Muscle layer of duodenum (tissue), 2 donors: ENCODE data around the gene ACSM3.
A peak's percentile ranks its signal among the peaks of the same experiment; 100 is the strongest.
"Not testable (repeated sequence)": the region's sequence is repeated elsewhere in the genome, so short reads cannot be mapped to it uniquely, and the experiment has no call there.

Experiments used
- H3K27ac ChIP-seq: one replicate; pipeline ENCODE4 v1.7.0; 2013; ENCODE audit warnings: mild to moderate bottlenecking, low read length
- H3K27me3 ChIP-seq: one replicate; pipeline ENCODE4 v1.7.0; 2013; ENCODE audit warnings: low read depth, mild to moderate bottlenecking, control low read depth, low read length
- H3K36me3 ChIP-seq, 2 donors: one replicate each; pipeline ENCODE4 v1.7.0; 2013; ENCODE audit warnings: low read length in 2 of 2, control low read depth in 1 of 2, mild to moderate bottlenecking in 1 of 2; ENCODE audit not compliant: insufficient read depth in 2 of 2, control insufficient read depth in 1 of 2
- H3K4me1 ChIP-seq, 2 donors: one replicate each; pipeline ENCODE4 v1.7.0; 2013; ENCODE audit warnings: low read length in 2 of 2, mild to moderate bottlenecking in 2 of 2, control low read depth in 1 of 2, moderate library complexity in 1 of 2; ENCODE audit not compliant: insufficient read depth in 2 of 2, control insufficient read depth in 1 of 2
- H3K4me3 ChIP-seq, 2 donors: one replicate each; pipeline ENCODE4 v1.7.0; 2013; ENCODE audit warnings: low read length in 2 of 2, low read depth in 1 of 2, mild to moderate bottlenecking in 1 of 2
- H3K9me3 ChIP-seq, 2 donors: one replicate each; pipeline ENCODE4 v1.7.0; 2013; ENCODE audit warnings: low read length in 2 of 2, control low read depth in 1 of 2, mild to moderate bottlenecking in 1 of 2; ENCODE audit not compliant: control insufficient read depth in 1 of 2
- donor health status: healthy.

ACSM3 gene

GRCh38 chr16:20740901-20741521, 22.8 kb upstream of the ACSM3 start:
- no peaks in the 10 kb centered on the region for H3K9me3 ChIP-seq
- H3K27me3 ChIP-seq, result no peaks in the 10 kb centered on the region

DNA sequence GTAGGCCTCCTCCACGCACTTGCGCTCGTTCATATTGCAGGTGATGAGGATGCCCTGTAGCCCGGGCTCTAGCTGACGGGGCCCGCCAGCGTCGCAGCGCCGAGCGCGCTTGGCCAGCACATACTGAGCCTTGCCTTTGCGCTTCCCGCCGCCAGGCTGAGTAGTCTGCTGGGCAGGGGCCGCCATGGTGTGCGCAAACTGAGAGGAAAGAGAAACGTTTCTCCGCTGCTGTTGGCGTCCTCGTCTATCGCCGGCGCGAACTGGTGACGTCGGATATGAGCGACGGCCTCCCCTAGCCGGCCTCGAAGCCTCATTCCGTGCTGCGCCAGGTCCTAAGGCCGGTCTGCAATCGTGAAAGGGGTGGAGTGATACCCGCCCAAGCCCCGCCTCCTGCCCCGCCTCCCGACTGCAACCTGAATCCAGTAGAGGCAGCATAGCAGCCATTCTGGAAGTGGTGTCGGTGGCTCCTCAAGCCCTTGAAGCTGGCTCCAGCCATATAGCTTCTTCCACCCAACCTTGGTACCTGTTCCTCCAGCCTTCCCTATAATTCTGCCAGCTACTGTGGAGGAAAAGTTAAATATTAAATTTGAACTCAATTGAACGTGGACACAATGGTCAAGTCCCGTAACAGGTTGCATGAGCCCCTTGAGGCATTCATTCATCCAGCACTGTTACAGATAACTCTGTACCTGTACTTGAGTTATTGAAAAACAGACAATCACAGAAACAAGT, 22.1 kb upstream of the ACSM3 start, which contains the start of gene THUMPD1:
Gene THUMPD1 (minus strand): TSS at position 265 of the 732 bp plus-strand sequence. CDS start 79 bp downstream, at position 186.
- peaks cover 0 to 23% of the 10 kb centered on the region in 2 donors for H3K4me1 ChIP-seq
- peaks cover 13 to 15% of the 10 kb centered on the region in 2 donors for H3K36me3 ChIP-seq
- H3K4me3 ChIP-seq, result peak within 1 kb of the TSS; percentile 87 to 95
- no peaks in the 10 kb centered on the region for H3K27me3 ChIP-seq
- H3K9me3 ChIP-seq, result no peaks in the 10 kb centered on the region
- H3K27ac ChIP-seq, result peak within 1 kb of the TSS; percentile 86

More at GRCh38 chr16:20740901-20741521, 22.8 kb upstream of the ACSM3 start:
- Histone ChIP-seq H3K4me3 (peak overlapping the region; percentile 87 to 95), H3K4me1 (peaks cover 0 to 24% of the 10 kb centered on the region in 2 donors), H3K27ac (peak overlapping the region; percentile 86), H3K36me3 (peaks cover 20 to 22% of the 10 kb centered on the region in 2 donors)

- no peak overlapping the region for H3K4me3 ChIP-seq
- peaks cover 0 to 19% of the 10 kb centered on the region in 2 donors for H3K4me1 ChIP-seq
- peaks cover 0 to 5% of the 10 kb centered on the region in 2 donors for H3K9me3 ChIP-seq
- H3K36me3 ChIP-seq, result peaks cover 0 to 3% of the 10 kb centered on the region in 2 donors
- no peak overlapping the region for H3K27ac ChIP-seq
- H3K27me3 ChIP-seq, result no peaks in the 10 kb centered on the region
Measured at GRCh38 chr16:20743591-20743990, 20.2 kb upstream of the ACSM3 start.

DNA sequence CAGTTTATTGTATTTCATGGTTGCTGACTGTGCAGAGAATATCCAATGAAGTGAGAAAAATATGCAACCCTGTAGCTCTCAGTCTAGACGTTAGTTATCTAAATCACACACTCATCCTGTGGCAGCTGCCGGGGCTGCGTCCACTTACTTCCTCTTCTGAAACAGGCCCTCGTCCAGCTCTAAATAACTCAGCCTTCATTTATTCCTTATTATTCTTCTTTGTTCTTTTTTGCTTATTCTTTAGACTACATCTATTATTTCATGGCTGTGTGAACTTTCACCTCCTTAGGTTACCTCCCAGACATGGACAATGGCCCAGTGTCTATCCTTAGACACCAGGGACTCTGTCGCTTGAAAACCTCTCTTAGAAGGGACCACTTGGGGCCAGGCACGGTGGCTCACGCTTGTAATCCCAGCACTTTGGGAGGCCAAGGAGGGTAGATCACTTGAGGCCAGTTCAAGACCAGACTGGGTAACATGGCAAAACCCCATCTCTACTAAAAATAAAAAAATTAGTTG, 18.8 kb upstream of the ACSM3 start:
- Histone ChIP-seq H3K36me3 (no peaks in the 10 kb centered on the region), H3K4me3 (no peak overlapping the region), H3K9me3 (peaks cover 0 to 5% of the 10 kb centered on the region in 2 donors), H3K4me1 (peaks cover 0 to 6% of the 10 kb centered on the region in 2 donors), H3K27ac (no peak overlapping the region), H3K27me3 (no peaks in the 10 kb centered on the region)

- H3K27me3 ChIP-seq, result no peaks in the 10 kb centered on the region
- H3K4me3 ChIP-seq, result no peak overlapping the region
- H3K36me3 ChIP-seq, result no peaks in the 10 kb centered on the region
- H3K27ac ChIP-seq, result no peak overlapping the region
- H3K9me3 ChIP-seq, result peaks cover 0 to 5% of the 10 kb centered on the region in 2 donors
- H3K4me1 ChIP-seq, result no peaks in the 10 kb centered on the region
Measured at GRCh38 chr16:20746461-20746860, 17.4 kb upstream of the ACSM3 start.

DNA sequence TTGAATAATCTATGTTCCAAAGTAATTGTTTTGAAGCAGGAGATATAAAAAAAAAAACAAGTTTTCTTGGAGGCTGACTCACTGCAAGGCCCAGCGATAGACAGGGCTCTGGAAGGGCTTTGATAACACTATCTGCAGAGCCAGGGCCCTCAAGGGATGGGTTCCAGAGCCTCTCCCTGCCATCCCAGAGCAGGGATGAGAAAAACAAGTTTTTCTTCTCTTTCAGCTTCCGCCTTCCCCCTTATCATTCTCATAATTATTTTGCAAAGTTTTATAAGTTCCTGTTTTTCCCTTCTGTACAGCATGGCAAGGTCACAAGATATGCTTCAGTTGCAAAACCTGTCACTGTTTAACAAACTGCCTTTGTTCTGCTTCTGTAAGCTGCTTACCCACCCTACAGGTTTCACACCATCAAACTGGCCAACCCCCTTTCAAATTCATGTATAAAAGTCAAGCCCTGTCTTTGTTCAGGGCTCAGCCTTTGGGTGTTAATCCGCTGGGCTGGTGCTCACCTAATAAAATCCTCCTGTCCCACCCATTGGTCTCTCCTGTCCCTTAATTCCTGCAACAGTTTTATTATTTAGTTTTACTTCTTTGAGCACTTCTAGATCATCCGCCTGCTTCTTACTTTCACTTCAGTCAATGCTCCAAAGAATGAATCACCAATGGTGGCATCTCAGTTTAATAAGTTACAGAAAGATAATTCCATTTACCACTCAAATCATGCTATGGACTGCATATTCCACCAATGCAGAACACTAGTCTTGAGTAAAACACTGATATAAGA, 16.6 kb upstream of the ACSM3 start:
- Histone ChIP-seq H3K27ac (no peak overlapping the region), H3K27me3 (no peaks in the 10 kb centered on the region), H3K36me3 (no peaks in the 10 kb centered on the region), H3K4me3 (no peak overlapping the region), H3K4me1 (no peaks in the 10 kb centered on the region), H3K9me3 (peaks cover 0 to 5% of the 10 kb centered on the region in 2 donors)

- no peaks in the 10 kb centered on the region for H3K4me1 ChIP-seq
- H3K27ac ChIP-seq, result no peak overlapping the region
- H3K27me3 ChIP-seq, result no peaks in the 10 kb centered on the region
- H3K4me3 ChIP-seq, result no peak overlapping the region
- peaks cover 0 to 5% of the 10 kb centered on the region in 2 donors for H3K9me3 ChIP-seq
- H3K36me3 ChIP-seq, result no peaks in the 10 kb centered on the region
Measured at GRCh38 chr16:20749474-20749873, 14.3 kb upstream of the ACSM3 start.

GRCh38 chr16:20750558-20750957, 13.3 kb upstream of the ACSM3 start:
- Histone ChIP-seq H3K9me3 (peaks cover 0 to 5% of the 10 kb centered on the region in 2 donors), H3K4me1 (no peaks in the 10 kb centered on the region), H3K4me3 (no peak overlapping the region), H3K27ac (no peak overlapping the region), H3K36me3 (no peaks in the 10 kb centered on the region), H3K27me3 (no peaks in the 10 kb centered on the region)

DNA sequence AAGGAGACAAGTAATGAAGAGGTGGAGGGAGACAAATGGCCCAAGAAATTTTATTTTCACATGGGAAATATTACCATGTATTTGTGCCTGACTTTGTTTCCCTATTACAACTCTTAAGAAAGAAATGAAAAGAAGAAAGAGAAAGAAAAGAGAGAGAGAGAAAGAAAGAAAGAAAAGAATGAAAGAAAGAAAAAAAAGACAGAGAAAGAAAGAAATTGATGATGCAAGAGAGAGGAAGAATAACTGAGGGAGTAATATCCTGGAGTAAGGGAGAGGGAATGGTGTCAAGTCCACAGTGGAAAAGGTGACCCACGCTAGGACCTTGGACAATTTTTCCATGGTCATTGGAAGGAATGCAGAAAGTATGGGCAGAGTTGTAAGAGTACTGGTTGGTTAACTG, 10.1 kb upstream of the ACSM3 start:
- Histone ChIP-seq H3K36me3 (no peaks in the 10 kb centered on the region), H3K27me3 (no peaks in the 10 kb centered on the region), H3K27ac (no peak overlapping the region), H3K9me3 (no peaks in the 10 kb centered on the region), H3K4me3 (no peak overlapping the region), H3K4me1 (no peaks in the 10 kb centered on the region)

- Histone ChIP-seq H3K27ac (no peak overlapping the region), H3K9me3 (no peaks in the 10 kb centered on the region), H3K4me1 (no peaks in the 10 kb centered on the region), H3K4me3 (no peak overlapping the region), H3K36me3 (no peaks in the 10 kb centered on the region), H3K27me3 (no peaks in the 10 kb centered on the region)
Measured at GRCh38 chr16:20755238-20755637, 8.6 kb upstream of the ACSM3 start.

- H3K27ac ChIP-seq, H3K9me3 ChIP-seq: not testable (repeated sequence)
Measured at GRCh38 chr16:20755799-20756198, 8.0 kb upstream of the ACSM3 start.

More at GRCh38 chr16:20755799-20756198, 8.0 kb upstream of the ACSM3 start:
- H3K27me3 ChIP-seq, H3K36me3 ChIP-seq, H3K4me1 ChIP-seq, H3K4me3 ChIP-seq: not testable (repeated sequence)
